Loucy (cell line): ENCODE data around the gene NKAIN2.

Experiments
- CTCF ChIP-seq: fragments of 200-600 bp; sonication (generic); conservative IDR thresholded peaks from 2 replicates; pipeline ENCODE4 v1.5.1; 2014; ENCODE audit warnings: mild to moderate bottlenecking, antibody characterized with exemption, low read length
- EZH2phosphoT487 ChIP-seq: fragments of 200-600 bp; IDR thresholded peaks from 2 replicates; pipeline ENCODE4 v1.6.1; 2018; ENCODE audit warnings: antibody characterized with exemption, mild to moderate bottlenecking, moderate library complexity, borderline replicate concordance

- TF ChIP-seq CTCF, result no peak
- TF ChIP-seq EZH2phosphoT487, result no peak
Observed at GRCh38 chr6:124073021-124073420, 269.4 kb downstream of the NKAIN2 start.
